ENCODE measurements around the gene RANBP17.
"Not testable (repeated sequence)": the region's sequence is repeated elsewhere in the genome, so short reads cannot be mapped to it uniquely, and the experiment has no call there.

RANBP17 gene

GRCh38 chr5:170945275-170945674 lies 83.5 kb downstream of the RANBP17 start:
- Histone ChIP-seq H4K20me1 (ENCODE audit: control insufficient read depth, insufficient read depth, low read depth, low read length) (no peaks in the 10 kb centered on the region), H3K9me2 (replicated peaks; ENCODE audit: control insufficient read depth, low read length) (no peaks in the 10 kb centered on the region), H3K9me3 (ENCODE audit: control insufficient read depth, insufficient read depth, low read length) (0 out of 2 replicates have a peak, but pooled peaks cover 4% of the 10 kb centered on the region), H3K79me2 (ENCODE audit: control insufficient read depth, low read length) (no peaks in the 10 kb centered on the region), H3F3A (ENCODE audit: control insufficient read depth, insufficient read depth) (no peaks in the 10 kb centered on the region), H3K27me3 (ENCODE audit: control insufficient read depth, low read length) (no peaks in the 10 kb centered on the region), H3K27ac (ENCODE audit: low read depth, low read length) (no peak overlapping the region), H3K4me2 (ENCODE audit: low read length) (no peak overlapping the region), H3K36me3 (ENCODE audit: control insufficient read depth, low read length) (no peaks in the 10 kb centered on the region), H3K4me1 (ENCODE audit: control insufficient read depth, low read length) (no peaks in the 10 kb centered on the region), H3K4me3 (ENCODE audit: low read length) (no peak overlapping the region)
- TF ChIP-seq CTCF (IDR thresholded peaks at IDR 0.05; ENCODE audit: low read depth, low read length, poor library complexity, severe bottlenecking): no peak

- no peaks in the 10 kb centered on the region for H4K20me1 ChIP-seq (ENCODE audit: control insufficient read depth, insufficient read depth, low read depth, low read length)
- no peaks in the 10 kb centered on the region for H3K9me2 ChIP-seq (replicated peaks; ENCODE audit: control insufficient read depth, low read length)
- H3K36me3 ChIP-seq (ENCODE audit: control insufficient read depth, low read length): no peaks in the 10 kb centered on the region
- no peaks in the 10 kb centered on the region for H3F3A ChIP-seq (ENCODE audit: control insufficient read depth, insufficient read depth)
- H3K4me2 ChIP-seq (ENCODE audit: low read length): no peak overlapping the region
- no peaks in the 10 kb centered on the region for H3K4me1 ChIP-seq (ENCODE audit: control insufficient read depth, low read length)
- H3K79me2 ChIP-seq (ENCODE audit: control insufficient read depth, low read length): no peaks in the 10 kb centered on the region
- H3K4me3 ChIP-seq (ENCODE audit: low read length): no peak overlapping the region
- no peak overlapping the region for H3K27ac ChIP-seq (ENCODE audit: low read depth, low read length)
- no peak for TF ChIP-seq CTCF (IDR thresholded peaks at IDR 0.05; ENCODE audit: low read depth, low read length, poor library complexity, severe bottlenecking)
- no peak for TF ChIP-seq EZH2phosphoT487 (IDR thresholded peaks at IDR 0.05; ENCODE audit: borderline replicate concordance, low read length)
- no peaks in the 10 kb centered on the region for H3K27me3 ChIP-seq (ENCODE audit: control insufficient read depth, low read length)
- no peaks in the 10 kb centered on the region for H3K9me3 ChIP-seq (ENCODE audit: control insufficient read depth, insufficient read depth, low read length)
Measured at GRCh38 chr5:170960567-170960966, 98.7 kb downstream of the RANBP17 start.

GRCh38 chr5:170963521-170963920 lies 101.7 kb downstream of the RANBP17 start:
- TF ChIP-seq CTCF (IDR thresholded peaks at IDR 0.05; ENCODE audit: low read depth, low read length, poor library complexity, severe bottlenecking) (no peak), EZH2phosphoT487 (IDR thresholded peaks at IDR 0.05; ENCODE audit: borderline replicate concordance, low read length) (no peak)
- Histone ChIP-seq H3K79me2 (ENCODE audit: control insufficient read depth, low read length) (no peaks in the 10 kb centered on the region), H3K27me3 (ENCODE audit: control insufficient read depth, low read length) (no peaks in the 10 kb centered on the region), H3K36me3 (ENCODE audit: control insufficient read depth, low read length) (no peaks in the 10 kb centered on the region), H3K27ac (ENCODE audit: low read depth, low read length) (no peak overlapping the region), H3K9me3 (ENCODE audit: control insufficient read depth, insufficient read depth, low read length) (no peaks in the 10 kb centered on the region), H3K4me2 (ENCODE audit: low read length) (no peak overlapping the region), H3K4me1 (ENCODE audit: control insufficient read depth, low read length) (no peaks in the 10 kb centered on the region), H4K20me1 (ENCODE audit: control insufficient read depth, insufficient read depth, low read depth, low read length) (no peaks in the 10 kb centered on the region), H3K9me2 (replicated peaks; ENCODE audit: control insufficient read depth, low read length) (no peaks in the 10 kb centered on the region), H3K4me3 (ENCODE audit: low read length) (no peak overlapping the region), H3F3A (ENCODE audit: control insufficient read depth, insufficient read depth) (no peaks in the 10 kb centered on the region)

- Histone ChIP-seq H3K4me3 (ENCODE audit: low read length) (no peak overlapping the region), H4K20me1 (ENCODE audit: control insufficient read depth, insufficient read depth, low read depth, low read length) (no peaks in the 10 kb centered on the region), H3F3A (ENCODE audit: control insufficient read depth, insufficient read depth) (no peaks in the 10 kb centered on the region), H3K27me3 (ENCODE audit: control insufficient read depth, low read length) (no peaks in the 10 kb centered on the region), H3K9me3 (ENCODE audit: control insufficient read depth, insufficient read depth, low read length) (no peaks in the 10 kb centered on the region), H3K4me2 (ENCODE audit: low read length) (no peak overlapping the region), H3K79me2 (ENCODE audit: control insufficient read depth, low read length) (no peaks in the 10 kb centered on the region), H3K27ac (ENCODE audit: low read depth, low read length) (no peak overlapping the region), H3K4me1 (ENCODE audit: control insufficient read depth, low read length) (no peaks in the 10 kb centered on the region), H3K9me2 (replicated peaks; ENCODE audit: control insufficient read depth, low read length) (no peaks in the 10 kb centered on the region), H3K36me3 (ENCODE audit: control insufficient read depth, low read length) (no peaks in the 10 kb centered on the region)
- no peak for TF ChIP-seq EZH2phosphoT487 (IDR thresholded peaks at IDR 0.05; ENCODE audit: borderline replicate concordance, low read length)
- no peak for TF ChIP-seq CTCF (IDR thresholded peaks at IDR 0.05; ENCODE audit: low read depth, low read length, poor library complexity, severe bottlenecking)
Measured at GRCh38 chr5:170974461-170974860, 112.6 kb downstream of the RANBP17 start.

GRCh38 chr5:170980261-170980660 lies 118.4 kb downstream of the RANBP17 start:
- not testable (repeated sequence) for H3K4me3 ChIP-seq (ENCODE audit: low read length); H3K9me2 ChIP-seq (replicated peaks; ENCODE audit: control insufficient read depth, low read length); H3K79me2 ChIP-seq (ENCODE audit: control insufficient read depth, low read length); H3K4me1 ChIP-seq (ENCODE audit: control insufficient read depth, low read length); H3K27ac ChIP-seq (ENCODE audit: low read depth, low read length); H3K9me3 ChIP-seq (ENCODE audit: control insufficient read depth, insufficient read depth, low read length); H3K27me3 ChIP-seq (ENCODE audit: control insufficient read depth, low read length); H4K20me1 ChIP-seq (ENCODE audit: control insufficient read depth, insufficient read depth, low read depth, low read length); H3K36me3 ChIP-seq (ENCODE audit: control insufficient read depth, low read length); H3K4me2 ChIP-seq (ENCODE audit: low read length); H3F3A ChIP-seq (ENCODE audit: control insufficient read depth, insufficient read depth)

Data from DOHH2 (cell line).